ENCODE results near the gene IQCM.

DNA sequence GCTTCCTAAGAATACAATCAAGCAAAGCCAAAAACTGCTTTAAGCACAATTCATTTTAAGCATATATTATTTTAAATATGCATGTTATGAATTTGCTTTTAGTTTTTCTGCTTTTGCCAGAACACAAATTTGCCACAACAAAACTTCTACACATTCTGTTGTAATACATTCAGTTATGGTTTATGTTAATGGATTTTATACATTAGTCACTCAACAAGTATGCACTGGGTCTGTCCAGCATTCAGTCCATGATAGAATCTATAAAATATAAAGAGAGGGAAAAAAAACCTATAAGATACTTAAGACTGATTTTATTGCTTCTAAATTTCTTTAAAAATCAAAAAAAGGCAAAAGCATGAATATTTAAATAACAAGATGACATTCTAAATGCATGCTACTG lies 22.2 kb downstream of the IQCM start:
- TF ChIP-seq, protein P1, sequence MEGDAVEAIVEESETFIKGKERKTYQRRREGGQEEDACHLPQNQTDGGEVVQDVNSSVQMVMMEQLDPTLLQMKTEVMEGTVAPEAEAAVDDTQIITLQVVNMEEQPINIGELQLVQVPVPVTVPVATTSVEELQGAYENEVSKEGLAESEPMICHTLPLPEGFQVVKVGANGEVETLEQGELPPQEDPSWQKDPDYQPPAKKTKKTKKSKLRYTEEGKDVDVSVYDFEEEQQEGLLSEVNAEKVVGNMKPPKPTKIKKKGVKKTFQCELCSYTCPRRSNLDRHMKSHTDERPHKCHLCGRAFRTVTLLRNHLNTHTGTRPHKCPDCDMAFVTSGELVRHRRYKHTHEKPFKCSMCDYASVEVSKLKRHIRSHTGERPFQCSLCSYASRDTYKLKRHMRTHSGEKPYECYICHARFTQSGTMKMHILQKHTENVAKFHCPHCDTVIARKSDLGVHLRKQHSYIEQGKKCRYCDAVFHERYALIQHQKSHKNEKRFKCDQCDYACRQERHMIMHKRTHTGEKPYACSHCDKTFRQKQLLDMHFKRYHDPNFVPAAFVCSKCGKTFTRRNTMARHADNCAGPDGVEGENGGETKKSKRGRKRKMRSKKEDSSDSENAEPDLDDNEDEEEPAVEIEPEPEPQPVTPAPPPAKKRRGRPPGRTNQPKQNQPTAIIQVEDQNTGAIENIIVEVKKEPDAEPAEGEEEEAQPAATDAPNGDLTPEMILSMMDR (IDR thresholded peaks at IDR 0.05) = no peak
- no peak for TF ChIP-seq POLR2A (IDR thresholded peaks at IDR 0.05)

All from heart left ventricle (tissue), 13 donors.